GM19025 (cell line): Measurements from ENCODE around the gene RTP5.
"Not testable (repeated sequence)": the region's sequence is repeated elsewhere in the genome, so short reads cannot be mapped to it uniquely, and the experiment has no call there.

Source experiments
- ATAC-seq: cut with Tn5 transposase; IDR thresholded peaks from one replicate; pipeline ENCODE4 v1.9.1; 2021; ENCODE audit warnings: mild to moderate bottlenecking, low read depth, moderate library complexity; ENCODE audit not compliant: unreplicated experiment

Gene RTP5

GRCh38 chr2:241913703-241914102 is 44.2 kb downstream of the RTP5 start:
- ATAC-seq: no peak

- no peak for ATAC-seq
Measured at GRCh38 chr2:241914542-241914941, 45.0 kb downstream of the RTP5 start.

- not testable (repeated sequence) for ATAC-seq
Measured at GRCh38 chr2:241921631-241922030, 52.1 kb downstream of the RTP5 start.

- ATAC-seq: no peak
Measured at GRCh38 chr2:241922411-241922810, 52.9 kb downstream of the RTP5 start.

GRCh38 chr2:241922816-241923601 is 53.5 kb downstream of the RTP5 start:
- ATAC-seq: not testable (repeated sequence)
